H1 (cell line): ENCODE measurements around the gene CDON. TPM values are rescaled to one million over a fixed set of nuclear protein-coding genes. Genes with fewer than 3 reads are reported as not detected.

Experiments used
- CTCF ChIA-PET: fragments of 300-600 bp; sonication (Branson Sonifier 250); formaldehyde crosslinking; loops from one replicate; lab custom pipeline; 2021; ENCODE audit not compliant: partially characterized antibody; lab: Charles Lee
- POLR2A ChIA-PET: fragments of 300-600 bp; sonication (Branson Sonifier 250); formaldehyde crosslinking; loops from one replicate; lab custom pipeline; 2021; ENCODE audit warnings: inconsistent platforms; ENCODE audit not compliant: partially characterized antibody; lab: Charles Lee
- DNase-seq, 2 experiments: peaks; one replicate each; pipeline versions ENCODE4 v3.0.0 to v3.0.0-alpha.2; 2010 to 2022; ENCODE audit warnings: low spot score in 2 of 2, low read depth in 1 of 2, mixed read lengths in 1 of 2
- FAIRE-seq: peaks from 2 replicates; lab custom pipeline; 2011; peaks lifted over from hg19 to GRCh38; lab: Jason Lieb, UNC
- H2AFZ ChIP-seq: 2 replicates; pipeline ENCODE4 v1.8.1; 2012; ENCODE audit warnings: low read length, inconsistent platforms
- H2AK5ac ChIP-seq: 2 replicates; pipeline ENCODE4 v1.6.1; 2013; ENCODE audit warnings: low read depth, low read length
- H2BK120ac ChIP-seq: replicated peaks from 2 replicates; pipeline ENCODE3; 2013; ENCODE audit warnings: low read depth, low read length, inconsistent platforms
- H2BK12ac ChIP-seq: 2 replicates; pipeline ENCODE4 v1.6.1; 2013; ENCODE audit warnings: low read depth, low read length
- H2BK15ac ChIP-seq: 2 replicates; pipeline ENCODE4 v1.6.1; 2013; ENCODE audit warnings: low read length
- H2BK20ac ChIP-seq: 2 replicates; pipeline ENCODE4 v1.6.1; 2013; ENCODE audit warnings: low read length
- H2BK5ac ChIP-seq: 2 replicates; pipeline ENCODE4 v1.6.1; 2013; ENCODE audit warnings: low read depth, low read length
- H3K14ac ChIP-seq: 2 replicates; pipeline ENCODE4 v1.6.1; 2013; ENCODE audit warnings: inconsistent platforms; ENCODE audit not compliant: insufficient read length
- H3K18ac ChIP-seq: 2 replicates; pipeline ENCODE4 v1.6.1; 2013; ENCODE audit warnings: low read length; ENCODE audit errors: extremely low read depth
- H3K23ac ChIP-seq: 2 replicates; pipeline ENCODE4 v1.6.1; 2013; ENCODE audit warnings: inconsistent platforms; ENCODE audit not compliant: insufficient read length
- H3K23me2 ChIP-seq: 2 replicates; pipeline ENCODE4 v1.6.1; 2013; ENCODE audit warnings: low read depth, low read length
- H3K27ac ChIP-seq: 2 replicates; pipeline ENCODE4 v1.6.1; 2011; ENCODE audit warnings: low read depth, low read length, inconsistent platforms
- H3K27me3 ChIP-seq, 4 experiments: replicated peaks in 1 of 4; 1 replicate in 1 of 4; 2 replicates in 3 of 4; pipeline versions ENCODE4 v1.6.1 to v1.8.1; 2011 to 2013; ENCODE audit warnings: low read length in 3 of 4, mild to moderate bottlenecking in 3 of 4, inconsistent platforms in 2 of 4, mixed read lengths in 2 of 4, moderate library complexity in 1 of 4; ENCODE audit not compliant: control insufficient read depth in 3 of 4, insufficient read depth in 3 of 4; ENCODE audit errors: extremely low read depth in 1 of 4
- H3K36me3 ChIP-seq, 4 experiments: 2 replicates each; pipeline versions ENCODE4 v1.6.1 to v1.8.1; 2011 to 2013; ENCODE audit warnings: mild to moderate bottlenecking in 4 of 4, low read length in 3 of 4, moderate library complexity in 2 of 4, control low read depth in 1 of 4, inconsistent platforms in 1 of 4; ENCODE audit not compliant: insufficient read depth in 4 of 4, control insufficient read depth in 2 of 4
- H3K4ac ChIP-seq: replicated peaks from 2 replicates; pipeline ENCODE3; 2013; ENCODE audit warnings: low read length, low read depth, mixed read lengths, inconsistent platforms; ENCODE audit not compliant: insufficient read length
- H3K4me1 ChIP-seq, 4 experiments: replicated peaks in 1 of 4; 1 replicate in 1 of 4; 2 replicates in 3 of 4; pipeline versions ENCODE4 v1.6.1 to v1.8.1; 2011 to 2013; ENCODE audit warnings: low read length in 3 of 4, inconsistent platforms in 2 of 4, mixed read lengths in 1 of 4; ENCODE audit not compliant: insufficient read depth in 4 of 4, control insufficient read depth in 3 of 4
- H3K4me2 ChIP-seq, 2 experiments: 2 replicates each; pipeline versions ENCODE4 v1.6.1 to v1.8.1; 2011 to 2013; ENCODE audit warnings: low read depth in 2 of 2, low read length in 2 of 2, control low read depth in 1 of 2, inconsistent platforms in 1 of 2, mild to moderate bottlenecking in 1 of 2; ENCODE audit not compliant: insufficient read depth in 1 of 2
- H3K4me3 ChIP-seq, 4 experiments: fragments of 200-600, 300-600 bp in 1 of 4; sonication (generic), shearing (Covaris generic), sonication (Bioruptor Twin) in 1 of 4; 2 replicates each; pipeline versions ENCODE4 v1.5.1 to v1.8.1; 2011 to 2016; ENCODE audit warnings: low read length in 4 of 4, low read depth in 3 of 4, control low read depth in 2 of 4, inconsistent platforms in 2 of 4, mild to moderate bottlenecking in 2 of 4, mixed read lengths in 1 of 4, moderate library complexity in 1 of 4; ENCODE audit not compliant: insufficient read depth in 2 of 4; ENCODE audit errors: extremely low read depth in 1 of 4
- H3K56ac ChIP-seq: replicated peaks from 2 replicates; pipeline ENCODE3; 2013; ENCODE audit warnings: low read depth, mild to moderate bottlenecking, mixed read lengths, low read length, inconsistent platforms; ENCODE audit not compliant: insufficient read length
- H3K79me1 ChIP-seq: 2 replicates; pipeline ENCODE4 v1.6.1; 2013; ENCODE audit warnings: low read depth, low read length, control low read depth
- H3K79me2 ChIP-seq, 2 experiments: 2 replicates each; pipeline versions ENCODE4 v1.6.1 to v1.8.1; 2012 to 2013; ENCODE audit warnings: low read length in 2 of 2, mild to moderate bottlenecking in 2 of 2, inconsistent platforms in 1 of 2; ENCODE audit not compliant: insufficient read depth in 2 of 2, control insufficient read depth in 1 of 2
- H3K9ac ChIP-seq, 4 experiments: replicated peaks in 1 of 4; 1 replicate in 1 of 4; 2 replicates in 3 of 4; pipeline versions ENCODE4 v1.6.1 to v1.8.1; 2011 to 2013; ENCODE audit warnings: low read depth in 3 of 4, low read length in 3 of 4, control low read depth in 2 of 4, mild to moderate bottlenecking in 2 of 4, moderate library complexity in 2 of 4, inconsistent platforms in 1 of 4; ENCODE audit errors: extremely low read depth in 1 of 4
- H3K9me3 ChIP-seq, 2 experiments: 2 replicates each; pipeline versions ENCODE4 v1.6.1 to v1.8.1; 2012 to 2013; ENCODE audit warnings: mild to moderate bottlenecking in 2 of 2, moderate library complexity in 2 of 2, control low read depth in 1 of 2, inconsistent platforms in 1 of 2, low read depth in 1 of 2, low read length in 1 of 2, mixed read lengths in 1 of 2; ENCODE audit not compliant: insufficient read depth in 2 of 2
- H4K20me1 ChIP-seq, 2 experiments: replicated peaks in 1 of 2; 2 replicates each; pipeline versions ENCODE3 to v1.8.1; 2011 to 2013; ENCODE audit warnings: inconsistent platforms in 2 of 2, low read length in 2 of 2, mild to moderate bottlenecking in 1 of 2; ENCODE audit not compliant: insufficient read depth in 2 of 2, control insufficient read depth in 1 of 2
- H4K5ac ChIP-seq: 2 replicates; pipeline ENCODE4 v1.6.1; 2013; ENCODE audit warnings: low read length, low read depth, mixed read lengths, inconsistent platforms; ENCODE audit not compliant: insufficient read length
- H4K8ac ChIP-seq: 2 replicates; pipeline ENCODE4 v1.8.0; 2013; ENCODE audit warnings: mild to moderate bottlenecking, moderate library complexity, low read length, inconsistent platforms; ENCODE audit not compliant: insufficient read depth; ENCODE audit errors: extremely low read depth
- H4K91ac ChIP-seq: replicated peaks from 2 replicates; pipeline ENCODE3; 2013; ENCODE audit warnings: low read length, mixed read lengths, inconsistent platforms; ENCODE audit not compliant: insufficient read length
- FOSL1 ChIP-seq: IDR thresholded peaks from 2 replicates; pipeline ENCODE4 v1.6.1; 2011; ENCODE audit warnings: mild to moderate bottlenecking, low read depth, low read length, moderate library complexity; ENCODE audit not compliant: insufficient read depth
- MAX ChIP-seq: IDR thresholded peaks from 2 replicates; pipeline ENCODE4 v1.6.1; 2012; ENCODE audit warnings: inconsistent platforms
- SIX5 ChIP-seq: IDR thresholded peaks from 2 replicates; pipeline ENCODE4 v1.6.1; 2011; ENCODE audit warnings: mild to moderate bottlenecking, low read depth, low read length
- TAF7 ChIP-seq: optimal IDR thresholded peaks from 2 replicates; pipeline ENCODE3; 2011; ENCODE audit warnings: low read depth, mild to moderate bottlenecking, inconsistent platforms, low read length, moderate library complexity, borderline replicate concordance
- TEAD4 ChIP-seq: IDR thresholded peaks from 2 replicates; pipeline ENCODE4 v1.6.1; 2012; ENCODE audit warnings: low read depth, low read length, inconsistent platforms, mixed read lengths
- WGBS, 2 experiments: shearing (Covaris generic) in 1 of 2; methylation state at CpG; one replicate each; pipeline versions ENCODE4 v1.1.6 to v1.1.7; 2013 to 2015; ENCODE audit warnings: low lambda C conversion rate in 2 of 2, mixed read lengths in 2 of 2, inconsistent platforms in 1 of 2, low coverage in 1 of 2, missing lambda C conversion rate in 1 of 2; ENCODE audit not compliant: insufficient replicate concordance in 2 of 2, insufficient coverage in 1 of 2, insufficient read length in 1 of 2; ENCODE audit errors: extremely low coverage in 1 of 2, missing lambda C conversion rate in 1 of 2; 5-methylcytosine and 5-hydroxymethylcytosine counted together
- polyA plus RNA-seq, 7 experiments: library from polyadenylated mRNA; depleted of rRNA in 3 of 7; stranded (reverse) in 5 of 7; unstranded in 2 of 7; fragments of >200 nt in 5 of 7; fragments of 200-250 nt in 2 of 7; gene quantifications; 1 replicate in 5 of 7; 2 replicates in 1 of 7; 4 replicates in 1 of 7; pipeline versions ENCODE4 v1.2.1 to v1.2.3, GENCODE V29; 2011 to 2013; ENCODE audit warnings: missing spikeins in 2 of 7, mixed read lengths in 2 of 7
- total RNA-seq: library from RNA; stranded (reverse); fragmentation: NEBNext Ultra II Directional; extraction: Animal tissue kit (Norgen Biotek cat#: 25700); gene quantifications from 2 replicates; pipeline ENCODE4 v1.2.1, GENCODE V29; 2021

Gene CDON
- total and polyA plus RNA-seq, 2 of the 8 experiments (the other 6 are each of a cell fraction or from before 2014, with no cell fraction given), result 11.0 to 32.5 TPM

GRCh38 chr11:125977333-125977732, 85.3 kb downstream of the CDON start:
- H2AFZ ChIP-seq, result no peak overlapping the region
- H3K18ac ChIP-seq, result no peak overlapping the region
- H3K23me2 ChIP-seq, result no peaks in the 10 kb centered on the region
- TF ChIP-seq MAX, result no peak
- TF ChIP-seq SIX5, result no peak
- TF ChIP-seq TEAD4, result no peak
- no peak for TF ChIP-seq TAF7
- no peak for TF ChIP-seq FOSL1
- no peak overlapping the region for H4K91ac ChIP-seq
- H2AK5ac ChIP-seq, result no peak overlapping the region
- peaks cover 0 to 17% (median 0%) of the 10 kb centered on the region in 4 experiments; a peak in 3 of 8 replicates for H3K36me3 ChIP-seq
- no peak overlapping the region for H4K5ac ChIP-seq
- no peak overlapping the region for H3K4me3 ChIP-seq
- ChIA-PET POLR2A (no interaction called here), CTCF (interaction anchor here (0.6 to 1.1 kb wide), 2 partner anchors 35 to 1013 kb away, joined by 3 read pairs; no protein-coding TSS in a partner anchor)
- WGBS, 2 experiments, result 89% methylated on average over 3 of the region's 3 CpGs; no CpG with 5 or more reads in 1 of the 2 experiments
- peaks cover 0 to 3% (median 0%) of the 10 kb centered on the region in 4 experiments; a peak in 2 of 7 replicates for H3K4me1 ChIP-seq
- H3K4me2 ChIP-seq, result no peak overlapping the region
- no peak overlapping the region for H2BK15ac ChIP-seq
- no peak overlapping the region for H3K14ac ChIP-seq
- no peak overlapping the region for H3K4ac ChIP-seq
- no peak overlapping the region for H2BK120ac ChIP-seq
- H2BK12ac ChIP-seq, result no peak overlapping the region
- no peak overlapping the region for H3K9ac ChIP-seq
- H3K56ac ChIP-seq, result no peak overlapping the region
- H3K27me3 ChIP-seq, result no peaks in the 10 kb centered on the region
- H3K79me1 ChIP-seq, result no peaks in the 10 kb centered on the region
- H2BK5ac ChIP-seq, result no peak overlapping the region
- no peak overlapping the region for H4K8ac ChIP-seq
- H3K23ac ChIP-seq, result no peak overlapping the region
- H2BK20ac ChIP-seq, result no peak overlapping the region
- H3K79me2 ChIP-seq, result no peaks in the 10 kb centered on the region
- H3K27ac ChIP-seq, result no peak overlapping the region
- no peak for FAIRE-seq
- no peaks in the 10 kb centered on the region for H3K9me3 ChIP-seq
- no peaks in the 10 kb centered on the region for H4K20me1 ChIP-seq
- DNase-seq, result no peak
